AG04450 (cell line): Measurements from ENCODE around the gene BRIP1. TPM values are rescaled to one million over a fixed set of nuclear protein-coding genes. Genes with fewer than 3 reads are reported as not detected.

ENCODE experiments used
- CTCF ChIA-PET: fragments of 300-600, 350-600 bp; formaldehyde crosslinking; extraction: SDS; loops from one replicate; lab custom pipeline; 2022; ENCODE audit warnings: antibody characterized with exemption, inconsistent platforms; lab: Charles Lee
- POLR2A ChIA-PET: fragments of 350-600 bp; formaldehyde crosslinking; extraction: SDS; loops from one replicate; lab custom pipeline; 2021; ENCODE audit warnings: antibody characterized with exemption, inconsistent platforms; lab: Yijun Ruan, JAX
- DNase-seq: peaks from one replicate; pipeline ENCODE4 v3.0.0-alpha.2; 2011; ENCODE audit warnings: low read depth, low spot score
- H3K27ac ChIP-seq: one replicate; pipeline ENCODE4 v1.5.1; 2012; ENCODE audit warnings: low read depth, low read length, control low read depth
- H3K27me3 ChIP-seq: one replicate; pipeline ENCODE4 v1.6.0; 2012; ENCODE audit warnings: low read length; ENCODE audit not compliant: control insufficient read depth, insufficient read depth
- H3K4me3 ChIP-seq: 2 replicates; pipeline ENCODE4 v1.5.1; 2011; ENCODE audit warnings: mild to moderate bottlenecking, low read depth, low read length, control low read depth
- H3K9me3 ChIP-seq: 2 replicates; pipeline ENCODE4 v1.5.1; 2012; ENCODE audit warnings: low read length; ENCODE audit not compliant: control insufficient read depth, insufficient read depth
- polyA plus RNA-seq: library from polyadenylated mRNA; depleted of rRNA; stranded (reverse); fragments of >200 nt; gene quantifications from 2 replicates; pipeline ENCODE4 v1.2.3, GENCODE V29; 2011
- TF ChIP-seq, protein P1 (sequence below): IDR thresholded peaks from 2 replicates; pipeline ENCODE4 v1.5.1; 2011; ENCODE audit warnings: low read depth, low read length, control low read depth, inconsistent platforms

Gene BRIP1
- polyA plus RNA-seq, 1 experiment = 5.0 TPM

DNA sequence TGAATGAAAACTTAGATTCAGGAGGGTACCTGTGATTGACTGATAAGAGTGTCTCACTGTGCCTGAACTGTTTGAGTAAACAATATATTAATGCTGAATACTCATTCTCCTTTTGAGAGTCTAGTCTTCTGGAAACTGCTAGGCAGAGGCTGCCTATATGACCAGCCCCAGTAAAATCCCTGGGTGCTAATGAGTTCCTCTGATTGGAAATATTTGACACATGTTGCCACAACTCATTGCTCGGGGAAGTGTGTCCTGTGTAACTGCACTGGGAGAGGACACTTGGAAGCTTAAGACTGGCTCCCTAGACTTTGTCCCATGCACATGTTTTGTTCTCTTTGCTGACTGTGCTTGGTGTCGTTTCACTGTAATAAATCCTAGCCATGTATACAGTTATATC, 163.6 kb downstream of the BRIP1 start:
- TF ChIP-seq, protein P1, sequence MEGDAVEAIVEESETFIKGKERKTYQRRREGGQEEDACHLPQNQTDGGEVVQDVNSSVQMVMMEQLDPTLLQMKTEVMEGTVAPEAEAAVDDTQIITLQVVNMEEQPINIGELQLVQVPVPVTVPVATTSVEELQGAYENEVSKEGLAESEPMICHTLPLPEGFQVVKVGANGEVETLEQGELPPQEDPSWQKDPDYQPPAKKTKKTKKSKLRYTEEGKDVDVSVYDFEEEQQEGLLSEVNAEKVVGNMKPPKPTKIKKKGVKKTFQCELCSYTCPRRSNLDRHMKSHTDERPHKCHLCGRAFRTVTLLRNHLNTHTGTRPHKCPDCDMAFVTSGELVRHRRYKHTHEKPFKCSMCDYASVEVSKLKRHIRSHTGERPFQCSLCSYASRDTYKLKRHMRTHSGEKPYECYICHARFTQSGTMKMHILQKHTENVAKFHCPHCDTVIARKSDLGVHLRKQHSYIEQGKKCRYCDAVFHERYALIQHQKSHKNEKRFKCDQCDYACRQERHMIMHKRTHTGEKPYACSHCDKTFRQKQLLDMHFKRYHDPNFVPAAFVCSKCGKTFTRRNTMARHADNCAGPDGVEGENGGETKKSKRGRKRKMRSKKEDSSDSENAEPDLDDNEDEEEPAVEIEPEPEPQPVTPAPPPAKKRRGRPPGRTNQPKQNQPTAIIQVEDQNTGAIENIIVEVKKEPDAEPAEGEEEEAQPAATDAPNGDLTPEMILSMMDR = no peak
- DNase-seq = no peak
- POLR2A ChIA-PET = no interaction called here
- CTCF ChIA-PET = no interaction called here
- no peak overlapping the region for H3K4me3 ChIP-seq
- H3K9me3 ChIP-seq = peaks cover 3% of the 10 kb centered on the region; the same call in 1 of the 2 replicates
- no peaks in the 10 kb centered on the region for H3K27me3 ChIP-seq
- no peak overlapping the region for H3K27ac ChIP-seq

DNA sequence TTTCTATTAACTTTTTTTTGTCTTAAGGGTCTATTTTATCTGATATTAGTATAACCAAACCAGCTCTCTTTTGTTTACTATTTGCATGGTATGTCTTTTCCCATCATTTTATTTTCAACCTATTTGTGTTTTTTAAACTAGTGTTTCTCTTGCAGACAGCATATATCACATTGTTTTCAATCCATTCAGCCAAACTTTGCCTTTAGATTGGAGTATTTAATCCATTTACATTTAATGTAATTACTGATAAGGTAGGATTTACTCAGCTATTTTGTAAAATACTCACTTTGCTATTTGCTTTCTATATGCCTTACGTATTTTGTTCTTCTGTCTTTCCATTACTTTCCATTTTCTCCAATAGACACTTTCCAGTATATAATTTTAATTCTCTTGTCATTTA, 164.3 kb downstream of the BRIP1 start:
- peaks cover 3% of the 10 kb centered on the region; the same call in 1 of the 2 replicates for H3K9me3 ChIP-seq
- no peak overlapping the region for H3K4me3 ChIP-seq
- CTCF ChIA-PET = no interaction called here
- H3K27ac ChIP-seq = no peak overlapping the region
- no peaks in the 10 kb centered on the region for H3K27me3 ChIP-seq
- no peak for DNase-seq
- POLR2A ChIA-PET = no interaction called here
- TF ChIP-seq, protein P1 = no peak

DNA sequence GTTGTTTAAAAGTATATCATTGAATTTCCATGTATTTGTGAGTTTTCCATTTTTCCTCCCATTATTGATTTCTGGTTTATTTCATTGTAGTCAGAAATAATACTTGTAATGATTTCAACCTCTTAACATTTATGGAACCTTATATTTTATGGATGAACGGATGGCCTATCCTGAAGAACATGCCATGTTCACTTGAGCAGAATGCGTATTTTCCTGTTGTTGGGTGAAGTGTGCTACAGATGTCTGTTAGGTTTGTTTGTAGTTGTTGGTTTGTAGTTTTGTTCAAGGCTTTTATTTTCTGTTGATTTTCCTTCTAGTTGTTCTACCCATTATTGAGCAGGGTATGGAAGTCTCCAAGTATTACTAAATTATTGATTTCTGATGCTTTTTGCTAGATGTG, 165.1 kb downstream of the BRIP1 start:
- Histone ChIP-seq H3K27ac (no peak overlapping the region), H3K27me3 (no peaks in the 10 kb centered on the region), H3K9me3 (peaks cover 3% of the 10 kb centered on the region; the same call in 1 of the 2 replicates), H3K4me3 (no peak overlapping the region)
- ChIA-PET POLR2A (no interaction called here), CTCF (no interaction called here)
- TF ChIP-seq, protein P1 = no peak
- no peak for DNase-seq

DNA sequence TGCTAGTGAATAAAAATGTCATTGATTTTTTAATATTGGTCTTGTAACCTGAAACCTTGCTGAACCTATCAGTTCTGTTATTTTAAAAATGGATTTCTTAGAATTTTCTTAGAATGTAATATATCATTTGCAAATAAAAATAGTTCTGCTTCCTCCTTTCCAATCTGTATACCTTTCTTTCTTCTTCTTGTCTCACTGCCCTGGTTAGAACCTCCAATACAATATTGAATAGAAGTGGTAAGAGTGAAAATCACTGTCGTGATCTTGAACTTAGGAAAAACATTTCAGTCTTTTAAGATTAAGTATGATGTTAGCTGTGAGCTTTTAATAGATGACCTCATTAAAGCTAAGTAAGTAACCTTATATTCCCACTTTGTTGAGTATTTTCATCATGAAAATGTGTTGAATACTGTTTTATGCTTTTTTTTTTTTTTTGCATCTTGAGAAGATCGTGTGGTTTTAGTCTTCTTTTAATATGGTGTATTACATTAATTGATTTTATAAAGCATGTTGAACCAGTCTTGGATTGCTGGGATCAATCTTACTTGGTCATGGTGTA, 167.5 kb downstream of the BRIP1 start:
- no peak overlapping the region for H3K27ac ChIP-seq
- ChIA-PET POLR2A (no interaction called here), CTCF (no interaction called here)
- no peaks in the 10 kb centered on the region for H3K27me3 ChIP-seq
- no peak overlapping the region for H3K4me3 ChIP-seq
- peaks cover 3% of the 10 kb centered on the region; the same call in 1 of the 2 replicates for H3K9me3 ChIP-seq
- no peak for DNase-seq
- TF ChIP-seq, protein P1 = no peak

DNA sequence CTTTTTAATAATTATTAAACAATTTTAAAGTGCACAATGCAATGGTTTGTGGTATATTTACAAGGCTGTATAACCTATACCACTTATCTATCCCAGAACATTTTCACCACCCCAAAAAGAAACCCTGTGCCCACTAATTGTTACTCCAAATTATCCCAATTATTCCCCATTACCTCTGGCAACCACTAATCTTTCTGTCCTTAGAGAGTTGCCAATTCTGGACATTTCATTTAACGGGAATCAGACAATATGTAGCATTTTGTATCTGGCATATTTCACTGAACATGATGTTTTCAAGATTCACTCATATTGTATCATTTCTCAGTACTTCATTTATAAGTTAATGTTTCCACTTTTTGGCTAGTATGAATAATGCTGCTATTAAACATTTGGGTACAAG, 169.2 kb downstream of the BRIP1 start:
- no peak for DNase-seq
- TF ChIP-seq, protein P1 = no peak
- Histone ChIP-seq H3K27me3 (no peaks in the 10 kb centered on the region), H3K9me3 (no peaks in the 10 kb centered on the region), H3K27ac (no peak overlapping the region), H3K4me3 (no peak overlapping the region)
- CTCF ChIA-PET = no interaction called here
- POLR2A ChIA-PET = no interaction called here
